ENCODE data around the gene ANKRD44.

DNA sequence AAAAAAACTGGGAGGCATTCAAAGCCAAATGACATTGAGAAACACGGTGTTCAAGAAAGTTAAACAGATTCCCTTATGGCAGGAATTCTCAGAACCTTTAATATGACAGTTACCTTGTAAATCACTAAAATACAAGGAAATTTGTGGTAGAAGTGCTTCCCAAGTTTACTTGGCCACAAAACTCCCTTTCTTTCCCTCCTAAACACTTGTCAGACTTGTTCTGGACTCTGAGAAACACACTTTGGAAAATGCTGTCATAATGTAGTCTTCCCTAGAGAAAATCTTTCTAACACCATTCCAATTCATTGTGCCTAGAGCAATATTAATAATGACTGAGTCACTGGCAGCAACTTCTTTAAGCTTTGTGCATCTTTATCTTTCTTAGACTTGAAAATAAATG is 140.4 kb downstream of the ANKRD44 start:
- TF ChIP-seq ZBTB21 (CRISPR knock-in tag; IDR thresholded peaks at IDR 0.05; ENCODE audit: borderline replicate concordance) (no peak), ATF6 (CRISPR knock-in tag; IDR thresholded peaks at IDR 0.05) (no peak), IRF1 (CRISPR knock-in tag; IDR thresholded peaks at IDR 0.05) (no peak), CDX4 (CRISPR knock-in tag; IDR thresholded peaks at IDR 0.05; ENCODE audit: borderline replicate concordance) (no peak), SMAD3 (CRISPR knock-in tag; IDR thresholded peaks at IDR 0.05; ENCODE audit: borderline replicate concordance) (no peak), JUN (CRISPR knock-in tag; IDR thresholded peaks at IDR 0.05) (no peak), NFYB (CRISPR knock-in tag; conservative IDR thresholded peaks at IDR 0.05; ENCODE audit: low read depth) (no peak), FOXJ3 (CRISPR knock-in tag; IDR thresholded peaks at IDR 0.05; ENCODE audit: borderline replicate concordance) (no peak), ZNF121 (CRISPR knock-in tag; IDR thresholded peaks at IDR 0.05) (no peak)
- TF ChIP-seq, protein P1, sequence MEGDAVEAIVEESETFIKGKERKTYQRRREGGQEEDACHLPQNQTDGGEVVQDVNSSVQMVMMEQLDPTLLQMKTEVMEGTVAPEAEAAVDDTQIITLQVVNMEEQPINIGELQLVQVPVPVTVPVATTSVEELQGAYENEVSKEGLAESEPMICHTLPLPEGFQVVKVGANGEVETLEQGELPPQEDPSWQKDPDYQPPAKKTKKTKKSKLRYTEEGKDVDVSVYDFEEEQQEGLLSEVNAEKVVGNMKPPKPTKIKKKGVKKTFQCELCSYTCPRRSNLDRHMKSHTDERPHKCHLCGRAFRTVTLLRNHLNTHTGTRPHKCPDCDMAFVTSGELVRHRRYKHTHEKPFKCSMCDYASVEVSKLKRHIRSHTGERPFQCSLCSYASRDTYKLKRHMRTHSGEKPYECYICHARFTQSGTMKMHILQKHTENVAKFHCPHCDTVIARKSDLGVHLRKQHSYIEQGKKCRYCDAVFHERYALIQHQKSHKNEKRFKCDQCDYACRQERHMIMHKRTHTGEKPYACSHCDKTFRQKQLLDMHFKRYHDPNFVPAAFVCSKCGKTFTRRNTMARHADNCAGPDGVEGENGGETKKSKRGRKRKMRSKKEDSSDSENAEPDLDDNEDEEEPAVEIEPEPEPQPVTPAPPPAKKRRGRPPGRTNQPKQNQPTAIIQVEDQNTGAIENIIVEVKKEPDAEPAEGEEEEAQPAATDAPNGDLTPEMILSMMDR (IDR thresholded peaks at IDR 0.05): no peak
- TF ChIP-seq, protein P2, sequence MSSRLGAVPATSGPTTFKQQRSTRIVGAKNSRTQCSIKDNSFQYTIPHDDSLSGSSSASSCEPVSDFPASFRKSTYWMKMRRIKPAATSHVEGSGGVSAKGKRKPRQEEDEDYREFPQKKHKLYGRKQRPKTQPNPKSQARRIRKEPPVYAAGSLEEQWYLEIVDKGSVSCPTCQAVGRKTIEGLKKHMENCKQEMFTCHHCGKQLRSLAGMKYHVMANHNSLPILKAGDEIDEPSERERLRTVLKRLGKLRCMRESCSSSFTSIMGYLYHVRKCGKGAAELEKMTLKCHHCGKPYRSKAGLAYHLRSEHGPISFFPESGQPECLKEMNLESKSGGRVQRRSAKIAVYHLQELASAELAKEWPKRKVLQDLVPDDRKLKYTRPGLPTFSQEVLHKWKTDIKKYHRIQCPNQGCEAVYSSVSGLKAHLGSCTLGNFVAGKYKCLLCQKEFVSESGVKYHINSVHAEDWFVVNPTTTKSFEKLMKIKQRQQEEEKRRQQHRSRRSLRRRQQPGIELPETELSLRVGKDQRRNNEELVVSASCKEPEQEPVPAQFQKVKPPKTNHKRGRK (CRISPR knock-in tag; IDR thresholded peaks at IDR 0.05; ENCODE audit: borderline replicate concordance): no peak
- TF ChIP-seq, protein P3, sequence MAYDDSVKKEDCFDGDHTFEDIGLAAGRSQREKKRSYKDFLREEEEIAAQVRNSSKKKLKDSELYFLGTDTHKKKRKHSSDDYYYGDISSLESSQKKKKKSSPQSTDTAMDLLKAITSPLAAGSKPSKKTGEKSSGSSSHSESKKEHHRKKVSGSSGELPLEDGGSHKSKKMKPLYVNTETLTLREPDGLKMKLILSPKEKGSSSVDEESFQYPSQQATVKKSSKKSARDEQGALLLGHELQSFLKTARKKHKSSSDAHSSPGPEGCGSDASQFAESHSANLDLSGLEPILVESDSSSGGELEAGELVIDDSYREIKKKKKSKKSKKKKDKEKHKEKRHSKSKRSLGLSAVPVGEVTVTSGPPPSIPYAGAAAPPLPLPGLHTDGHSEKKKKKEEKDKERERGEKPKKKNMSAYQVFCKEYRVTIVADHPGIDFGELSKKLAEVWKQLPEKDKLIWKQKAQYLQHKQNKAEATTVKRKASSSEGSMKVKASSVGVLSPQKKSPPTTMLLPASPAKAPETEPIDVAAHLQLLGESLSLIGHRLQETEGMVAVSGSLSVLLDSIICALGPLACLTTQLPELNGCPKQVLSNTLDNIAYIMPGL (CRISPR knock-in tag; IDR thresholded peaks at IDR 0.05): no peak
- TF ChIP-seq, protein P4, sequence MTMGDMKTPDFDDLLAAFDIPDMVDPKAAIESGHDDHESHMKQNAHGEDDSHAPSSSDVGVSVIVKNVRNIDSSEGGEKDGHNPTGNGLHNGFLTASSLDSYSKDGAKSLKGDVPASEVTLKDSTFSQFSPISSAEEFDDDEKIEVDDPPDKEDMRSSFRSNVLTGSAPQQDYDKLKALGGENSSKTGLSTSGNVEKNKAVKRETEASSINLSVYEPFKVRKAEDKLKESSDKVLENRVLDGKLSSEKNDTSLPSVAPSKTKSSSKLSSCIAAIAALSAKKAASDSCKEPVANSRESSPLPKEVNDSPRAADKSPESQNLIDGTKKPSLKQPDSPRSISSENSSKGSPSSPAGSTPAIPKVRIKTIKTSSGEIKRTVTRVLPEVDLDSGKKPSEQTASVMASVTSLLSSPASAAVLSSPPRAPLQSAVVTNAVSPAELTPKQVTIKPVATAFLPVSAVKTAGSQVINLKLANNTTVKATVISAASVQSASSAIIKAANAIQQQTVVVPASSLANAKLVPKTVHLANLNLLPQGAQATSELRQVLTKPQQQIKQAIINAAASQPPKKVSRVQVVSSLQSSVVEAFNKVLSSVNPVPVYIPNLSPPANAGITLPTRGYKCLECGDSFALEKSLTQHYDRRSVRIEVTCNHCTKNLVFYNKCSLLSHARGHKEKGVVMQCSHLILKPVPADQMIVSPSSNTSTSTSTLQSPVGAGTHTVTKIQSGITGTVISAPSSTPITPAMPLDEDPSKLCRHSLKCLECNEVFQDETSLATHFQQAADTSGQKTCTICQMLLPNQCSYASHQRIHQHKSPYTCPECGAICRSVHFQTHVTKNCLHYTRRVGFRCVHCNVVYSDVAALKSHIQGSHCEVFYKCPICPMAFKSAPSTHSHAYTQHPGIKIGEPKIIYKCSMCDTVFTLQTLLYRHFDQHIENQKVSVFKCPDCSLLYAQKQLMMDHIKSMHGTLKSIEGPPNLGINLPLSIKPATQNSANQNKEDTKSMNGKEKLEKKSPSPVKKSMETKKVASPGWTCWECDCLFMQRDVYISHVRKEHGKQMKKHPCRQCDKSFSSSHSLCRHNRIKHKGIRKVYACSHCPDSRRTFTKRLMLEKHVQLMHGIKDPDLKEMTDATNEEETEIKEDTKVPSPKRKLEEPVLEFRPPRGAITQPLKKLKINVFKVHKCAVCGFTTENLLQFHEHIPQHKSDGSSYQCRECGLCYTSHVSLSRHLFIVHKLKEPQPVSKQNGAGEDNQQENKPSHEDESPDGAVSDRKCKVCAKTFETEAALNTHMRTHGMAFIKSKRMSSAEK (CRISPR knock-in tag; IDR thresholded peaks at IDR 0.05; ENCODE audit: borderline replicate concordance): no peak
